Large intestine (tissue), 3 donors: ENCODE results near the gene GID8. TPM values are rescaled to one million over a fixed set of nuclear protein-coding genes. Genes with fewer than 3 reads are reported as not detected.

Source experiments
- DNase-seq, 2 donors: peaks; one replicate each; pipeline versions ENCODE4 v3.0.0 to v3.0.0-alpha.2; 2013
- H3K27ac ChIP-seq: one replicate; pipeline ENCODE4 v1.5.1; 2013; ENCODE audit warnings: low read length
- H3K27me3 ChIP-seq: 2 replicates; pipeline ENCODE4 v1.6.1; 2013; ENCODE audit warnings: low read length; ENCODE audit not compliant: control insufficient read depth, insufficient read depth
- H3K36me3 ChIP-seq: 2 replicates; pipeline ENCODE4 v1.6.1; 2013; ENCODE audit warnings: low read length; ENCODE audit not compliant: control insufficient read depth, insufficient read depth
- H3K4me1 ChIP-seq: one replicate; pipeline ENCODE4 v1.6.1; 2013; ENCODE audit warnings: low read length; ENCODE audit not compliant: control insufficient read depth, insufficient read depth
- H3K4me3 ChIP-seq: one replicate; pipeline ENCODE4 v1.5.1; 2013; ENCODE audit warnings: low read length
- H3K9me3 ChIP-seq: one replicate; pipeline ENCODE4 v1.6.1; 2013; ENCODE audit warnings: mild to moderate bottlenecking, low read depth, low read length, moderate library complexity; ENCODE audit not compliant: control insufficient read depth
- WGBS: methylation state at CpG from one replicate; pipeline ENCODE4 v1.1.5; 2013; ENCODE audit warnings: low lambda C conversion rate; ENCODE audit not compliant: insufficient coverage; 5-methylcytosine and 5-hydroxymethylcytosine counted together
- polyA plus RNA-seq: library from polyadenylated mRNA; unstranded; fragments of 120-200 nt; gene quantifications from one replicate; pipeline ENCODE4 v1.2.1, GENCODE V29; 2013

Gene GID8
- polyA plus RNA-seq, 1 donor = 32.2 TPM

DNA sequence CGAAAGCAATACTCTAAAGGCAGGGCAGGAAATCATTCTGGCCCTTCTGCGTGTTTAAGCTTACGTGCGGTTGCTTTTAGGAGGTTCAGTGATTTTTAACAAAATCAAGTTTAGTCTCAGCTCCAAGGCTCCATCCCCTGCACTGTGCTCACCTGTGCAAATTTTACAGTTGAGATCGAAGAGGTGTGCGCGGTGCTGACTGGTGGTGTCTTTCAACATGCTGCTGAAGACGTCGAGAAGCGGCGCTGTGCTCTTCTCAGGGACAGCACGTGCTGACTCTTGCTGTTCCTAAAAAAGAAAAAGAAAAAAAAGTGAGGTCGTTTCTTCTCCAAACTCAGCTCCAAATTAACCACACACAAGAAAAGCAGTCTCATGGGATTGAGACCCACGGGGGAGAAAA, 43.7 kb upstream of the GID8 start:
- peaks cover 71% of the 10 kb centered on the region for H3K36me3 ChIP-seq
- 95% methylated on average over 3 of the region's 14 CpGs for WGBS
- H3K27ac ChIP-seq = no peak overlapping the region
- no peak overlapping the region for H3K4me3 ChIP-seq
- DNase-seq = no peak
- H3K27me3 ChIP-seq = no peaks in the 10 kb centered on the region
- no peaks in the 10 kb centered on the region for H3K9me3 ChIP-seq
- peaks cover 6% of the 10 kb centered on the region for H3K4me1 ChIP-seq

DNA sequence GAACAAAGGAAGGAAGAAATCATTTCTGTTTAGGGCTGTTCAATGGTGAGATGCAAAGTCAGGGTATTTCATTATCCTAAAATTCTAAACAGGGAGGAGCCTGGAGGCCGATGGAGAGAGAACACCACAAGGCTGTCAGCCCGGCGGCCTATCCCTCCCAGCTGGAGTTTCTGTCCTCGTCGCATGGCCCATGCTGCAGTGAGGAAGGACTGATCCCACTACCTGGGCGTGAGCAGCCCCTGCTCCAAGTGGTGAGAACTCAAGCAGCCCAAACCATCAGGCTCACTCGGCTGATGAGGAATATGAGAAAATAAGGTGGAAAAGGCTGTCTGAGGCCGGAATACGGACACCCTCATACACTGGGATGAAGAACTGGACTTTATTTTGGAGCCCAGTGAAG, 42.4 kb upstream of the GID8 start:
- Histone ChIP-seq H3K4me3 (no peak overlapping the region), H3K27ac (no peak overlapping the region), H3K27me3 (no peaks in the 10 kb centered on the region), H3K4me1 (peaks cover 12% of the 10 kb centered on the region), H3K9me3 (no peaks in the 10 kb centered on the region), H3K36me3 (peaks cover 59% of the 10 kb centered on the region)
- no peak for DNase-seq
- no CpG with 5 or more reads among the region's 9 CpGs for WGBS

DNA sequence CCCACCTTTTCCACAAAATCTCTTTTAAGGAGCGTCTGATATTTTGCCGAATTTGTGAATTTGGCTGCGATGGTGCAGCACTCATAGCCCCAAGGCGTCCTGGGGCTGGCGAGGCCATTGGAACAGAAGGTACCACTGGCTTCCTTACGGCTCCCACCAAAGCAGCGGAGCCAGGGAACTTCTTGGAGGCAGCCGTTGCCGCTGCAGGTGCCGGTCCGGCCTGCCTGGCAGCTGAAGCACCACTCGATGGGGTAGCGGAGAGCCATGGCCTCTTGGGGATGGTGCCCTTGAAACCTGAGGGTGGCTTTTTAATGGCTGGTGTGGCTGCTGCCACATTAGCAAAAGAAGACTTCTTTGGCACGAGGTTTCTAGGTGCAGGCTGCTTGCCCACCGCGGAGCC, 41.4 kb upstream of the GID8 start:
- Histone ChIP-seq H3K27ac (no peak overlapping the region), H3K4me3 (no peak overlapping the region), H3K27me3 (no peaks in the 10 kb centered on the region), H3K4me1 (peaks cover 12% of the 10 kb centered on the region), H3K9me3 (no peaks in the 10 kb centered on the region), H3K36me3 (peaks cover 54% of the 10 kb centered on the region)
- WGBS = no CpG with 5 or more reads among the region's 16 CpGs
- DNase-seq = no peak

DNA sequence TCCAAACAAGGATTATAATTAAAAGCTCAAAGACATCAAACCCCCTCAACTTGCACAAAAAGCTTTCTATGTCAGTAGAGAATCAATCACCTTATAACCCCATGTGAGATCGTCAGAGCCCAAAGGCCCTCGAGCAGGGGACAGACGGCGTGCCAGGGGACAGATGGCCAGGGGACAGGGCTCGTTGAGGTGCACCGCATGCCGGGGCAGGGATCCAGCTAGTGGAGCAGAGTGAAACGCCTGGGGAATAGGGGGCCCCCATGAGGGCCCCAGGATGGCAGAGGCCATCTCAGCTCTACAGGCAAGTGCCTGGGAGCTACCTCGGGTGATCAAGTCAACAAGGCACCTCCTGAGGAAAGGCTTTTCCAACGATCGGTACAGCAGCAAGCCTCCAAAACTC, 40.3 kb upstream of the GID8 start:
- Histone ChIP-seq H3K9me3 (no peaks in the 10 kb centered on the region), H3K36me3 (peaks cover 52% of the 10 kb centered on the region), H3K27ac (no peak overlapping the region), H3K27me3 (no peaks in the 10 kb centered on the region), H3K4me1 (peaks cover 12% of the 10 kb centered on the region), H3K4me3 (no peak overlapping the region)
- WGBS = no CpG with 5 or more reads among the region's 11 CpGs
- DNase-seq = no peak

DNA sequence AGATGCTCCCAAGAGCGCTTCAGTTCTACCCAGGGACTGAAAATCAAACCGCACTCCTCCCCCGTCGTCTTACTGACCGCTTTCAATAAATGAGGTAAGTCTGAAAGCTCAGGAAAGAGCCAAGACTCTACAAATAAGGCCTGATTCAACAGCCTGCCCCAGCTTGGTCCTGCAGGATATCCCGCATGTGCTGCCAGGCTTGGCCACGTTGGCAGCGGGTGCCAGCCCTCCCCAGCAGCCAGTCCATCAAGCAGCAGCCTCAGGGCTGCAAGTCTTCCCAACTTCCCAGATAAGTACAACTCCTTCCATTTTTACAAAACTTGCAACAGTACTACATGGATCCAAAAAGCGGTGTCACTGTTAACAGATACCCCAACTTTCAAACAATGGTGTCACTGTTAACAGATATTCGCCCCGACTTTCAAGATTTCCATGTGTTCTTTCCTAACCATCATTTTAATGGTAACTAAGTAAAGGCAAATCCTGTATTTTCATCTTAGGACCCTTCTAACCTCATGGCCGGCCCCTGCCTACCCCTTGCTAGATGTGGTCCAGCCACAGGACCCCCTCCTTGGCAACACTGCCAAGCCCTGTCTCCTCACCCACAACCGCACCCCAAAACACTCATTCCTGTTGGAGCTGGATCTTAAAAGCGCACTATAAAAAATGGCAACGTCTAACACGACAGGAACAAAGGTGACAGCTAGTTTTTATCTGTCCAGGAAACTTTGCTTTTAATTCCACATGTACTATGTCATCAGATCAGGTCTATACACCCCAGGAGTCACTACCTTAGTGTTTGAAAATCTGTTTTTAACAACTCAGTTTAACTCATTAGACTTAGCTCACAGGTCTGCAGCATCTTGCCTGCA, 39.6 kb upstream of the GID8 start:
- H3K9me3 ChIP-seq = no peaks in the 10 kb centered on the region
- no peaks in the 10 kb centered on the region for H3K27me3 ChIP-seq
- DNase-seq = peak in 1 of 2 donors; percentile 43
- no peak overlapping the region for H3K4me3 ChIP-seq
- 100% methylated on average over 2 of the region's 16 CpGs for WGBS
- H3K4me1 ChIP-seq = peaks cover 12% of the 10 kb centered on the region
- H3K36me3 ChIP-seq = peaks cover 50% of the 10 kb centered on the region
- H3K27ac ChIP-seq = no peak overlapping the region

DNA sequence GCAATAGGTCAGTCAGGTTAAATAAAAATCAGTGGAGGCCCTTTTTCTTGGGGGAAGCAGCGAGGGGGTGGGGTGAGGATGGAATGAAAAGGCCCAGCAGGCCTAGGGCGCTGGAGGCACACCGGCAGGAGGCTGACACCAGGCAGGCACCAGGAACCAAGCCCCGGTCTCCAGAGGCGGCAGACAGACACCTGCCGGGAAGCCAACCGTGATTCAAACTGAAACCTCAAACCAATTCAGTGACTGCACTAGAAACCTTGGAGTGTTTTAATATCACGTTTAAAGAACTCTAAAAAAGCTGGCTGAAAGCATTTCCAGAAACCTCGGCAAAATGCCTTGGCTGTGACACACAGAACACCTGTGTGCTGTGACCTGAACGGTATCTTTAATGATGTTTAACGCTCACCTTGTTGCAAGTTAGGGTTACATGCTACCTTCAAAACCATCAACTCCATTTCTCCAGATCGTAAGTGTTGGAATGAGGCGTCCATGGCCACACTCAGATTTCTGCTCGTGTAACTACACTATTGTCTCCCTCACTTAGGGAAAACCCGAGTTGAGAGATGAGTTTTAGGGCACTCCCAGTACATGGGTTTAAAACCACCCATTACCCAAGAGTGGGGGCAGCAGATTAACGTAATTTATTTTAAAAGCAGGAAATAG, 38.8 kb upstream of the GID8 start:
- H3K4me3 ChIP-seq = no peak overlapping the region
- peaks cover 50% of the 10 kb centered on the region for H3K36me3 ChIP-seq
- WGBS = no CpG with 5 or more reads among the region's 16 CpGs
- H3K27ac ChIP-seq = no peak overlapping the region
- H3K9me3 ChIP-seq = no peaks in the 10 kb centered on the region
- no peaks in the 10 kb centered on the region for H3K27me3 ChIP-seq
- peaks cover 12% of the 10 kb centered on the region for H3K4me1 ChIP-seq
- no peak for DNase-seq

DNA sequence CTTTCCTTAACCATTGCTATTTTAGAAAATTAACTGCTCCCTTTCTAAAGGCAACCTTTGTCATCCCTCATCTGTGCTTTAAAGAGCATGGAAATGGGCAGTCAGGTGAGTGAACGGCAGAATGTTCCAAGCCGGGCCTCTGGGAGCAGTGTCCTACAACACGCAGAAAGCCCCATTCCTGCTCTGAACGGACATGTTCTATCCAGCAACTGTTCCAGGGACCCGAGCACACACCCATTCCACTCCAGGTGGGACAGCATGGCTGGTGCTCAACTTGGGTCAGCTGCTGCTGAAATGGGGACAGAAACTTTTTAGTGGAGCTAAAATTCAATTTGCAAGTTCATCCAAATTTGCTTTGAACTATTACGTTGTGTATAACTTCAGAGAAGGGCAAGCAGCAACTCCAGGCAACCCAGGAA, 38.3 kb upstream of the GID8 start:
- Histone ChIP-seq H3K27ac (no peak overlapping the region), H3K27me3 (no peaks in the 10 kb centered on the region), H3K4me1 (peaks cover 12% of the 10 kb centered on the region), H3K9me3 (no peaks in the 10 kb centered on the region), H3K4me3 (no peak overlapping the region), H3K36me3 (peaks cover 49% of the 10 kb centered on the region)
- DNase-seq = peak in 1 of 2 donors; percentile 45
- no CpG with 5 or more reads among the region's 6 CpGs for WGBS

DNA sequence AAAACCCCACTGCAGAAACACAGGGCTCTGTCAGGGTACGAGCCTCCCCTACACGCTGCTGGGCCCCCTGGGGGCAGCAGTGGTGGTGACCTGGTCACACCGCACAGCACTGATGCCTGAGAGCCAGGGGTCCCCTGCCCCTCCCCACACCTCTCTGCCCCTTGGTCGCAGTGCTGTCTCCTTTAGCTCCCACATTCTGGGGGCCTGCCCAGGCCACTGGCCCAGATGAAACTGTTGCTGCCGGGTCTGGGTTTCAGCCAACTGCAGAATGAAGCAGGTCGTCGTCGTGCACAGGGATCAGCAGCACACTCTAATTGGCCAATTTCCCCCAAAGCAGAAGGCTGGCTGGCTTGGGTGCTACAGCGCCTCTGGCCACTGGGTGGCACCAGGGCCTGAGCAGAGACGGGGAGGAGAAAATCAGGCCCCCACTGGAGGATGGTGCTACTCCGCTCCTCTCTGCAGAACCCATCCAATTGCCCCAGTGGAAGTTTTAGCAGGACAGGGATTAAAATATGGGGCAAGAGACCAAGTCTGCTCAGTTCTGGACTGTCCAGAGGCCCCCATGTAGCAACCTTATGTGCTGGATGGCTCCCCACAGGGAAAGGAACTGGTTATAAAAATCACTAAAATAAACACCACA, 37.8 kb upstream of the GID8 start:
- peaks cover 49% of the 10 kb centered on the region for H3K36me3 ChIP-seq
- no peaks in the 10 kb centered on the region for H3K27me3 ChIP-seq
- no peaks in the 10 kb centered on the region for H3K9me3 ChIP-seq
- H3K27ac ChIP-seq = peak overlapping the region; percentile 30
- no CpG with 5 or more reads among the region's 11 CpGs for WGBS
- H3K4me1 ChIP-seq = peaks cover 12% of the 10 kb centered on the region
- no peak overlapping the region for H3K4me3 ChIP-seq
- DNase-seq = peak; percentile 49 to 72

DNA sequence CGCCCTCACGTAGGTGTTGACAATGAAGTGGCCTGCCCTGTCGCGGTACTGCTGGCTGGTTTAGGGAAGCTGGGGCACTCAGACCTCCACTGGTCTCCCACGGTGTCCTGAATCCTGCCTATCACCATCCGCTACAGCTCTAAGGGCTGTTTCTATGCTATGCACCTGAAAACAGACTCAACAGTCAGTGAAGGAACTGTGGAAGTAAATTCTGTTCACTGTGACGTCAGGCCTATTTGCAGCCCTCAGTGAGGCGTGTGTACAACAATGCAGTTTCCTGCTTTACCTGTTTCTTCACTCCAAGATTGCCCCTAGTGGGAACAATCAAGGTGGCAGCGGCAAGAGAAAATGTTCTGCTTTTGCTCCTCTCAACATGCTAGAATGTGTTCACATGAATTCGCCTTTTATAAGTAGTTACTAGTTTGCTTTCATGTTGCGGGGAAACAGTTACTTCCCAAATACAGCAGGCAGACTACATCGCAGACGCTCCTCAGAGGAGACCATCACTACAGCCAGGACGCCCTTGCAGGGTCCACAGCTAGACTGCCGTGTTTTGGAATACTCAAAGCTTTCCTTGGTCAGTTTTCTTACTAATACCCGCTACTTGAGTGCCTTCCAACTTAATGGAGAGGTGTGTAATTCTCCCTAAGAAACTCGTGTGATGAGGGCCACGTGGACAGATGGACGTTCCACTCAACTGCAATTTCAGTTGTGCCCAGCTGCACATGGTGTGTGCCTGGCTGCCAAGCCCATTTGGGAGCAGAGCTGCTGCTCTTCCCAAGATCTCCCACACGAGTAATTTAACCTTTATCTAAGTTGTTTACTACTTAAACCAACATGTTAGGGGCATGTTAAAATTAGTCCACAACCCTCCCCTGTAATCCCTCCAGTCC, 37.0 kb upstream of the GID8 start:
- Histone ChIP-seq H3K4me3 (no peak overlapping the region), H3K4me1 (peaks cover 12% of the 10 kb centered on the region), H3K36me3 (peaks cover 50% of the 10 kb centered on the region), H3K9me3 (no peaks in the 10 kb centered on the region), H3K27me3 (no peaks in the 10 kb centered on the region), H3K27ac (peak overlapping the region; percentile 30)
- no CpG with 5 or more reads among the region's 20 CpGs for WGBS
- peak in 1 of 2 donors; percentile 67 for DNase-seq

DNA sequence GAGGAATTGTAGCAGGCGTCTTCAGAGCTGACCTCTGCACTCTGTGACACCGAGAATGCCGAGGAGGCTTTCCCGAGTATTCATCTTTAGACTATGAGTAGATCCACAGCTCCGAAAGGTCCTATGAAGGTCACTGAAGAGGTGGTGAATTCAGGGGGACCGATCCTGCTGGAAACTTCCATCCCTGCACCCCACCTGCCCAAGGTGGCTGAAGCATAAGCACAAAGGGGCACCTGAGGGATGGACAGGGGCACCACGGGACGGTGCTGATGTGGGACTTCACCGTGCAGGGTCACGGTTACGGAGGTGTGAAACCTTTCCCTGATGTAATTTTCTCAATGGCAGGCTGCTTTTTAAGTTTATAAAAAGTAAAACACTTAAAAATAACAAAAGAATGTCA, 36.1 kb upstream of the GID8 start:
- H3K4me3 ChIP-seq = no peak overlapping the region
- DNase-seq = no peak
- H3K4me1 ChIP-seq = peaks cover 12% of the 10 kb centered on the region
- no peaks in the 10 kb centered on the region for H3K27me3 ChIP-seq
- WGBS = no CpG with 5 or more reads among the region's 11 CpGs
- no peaks in the 10 kb centered on the region for H3K9me3 ChIP-seq
- H3K36me3 ChIP-seq = peaks cover 53% of the 10 kb centered on the region
- H3K27ac ChIP-seq = no peak overlapping the region
